Measurements from ENCODE around the gene LDB3.
A peak's percentile ranks its signal among the peaks of the same experiment; 100 is the strongest.
"Not testable (repeated sequence)": the region's sequence is repeated elsewhere in the genome, so short reads cannot be mapped to it uniquely, and the experiment has no call there.

The LDB3 gene

GRCh38 chr10:86668297-86669165, at the start of gene LDB3:
Gene LDB3, plus strand, starts transcription at chr10:86668511. Its CDS starts 181 bp downstream, at chr10:86668692.
- DNase-seq: peak; percentile 84

GRCh38 chr10:86628311-86628710, 40.0 kb upstream of the LDB3 start:
- no peak for DNase-seq

- no peak for DNase-seq
These were observed 38.2 kb upstream of the LDB3 start for GRCh38 chr10:86630079-86630478.

GRCh38 chr10:86632009-86632800, 36.1 kb upstream of the LDB3 start:
- DNase-seq: peak; percentile 74

- DNase-seq: no peak
These were observed 35.4 kb upstream of the LDB3 start for GRCh38 chr10:86632951-86633350.

GRCh38 chr10:86635402-86635801, 32.9 kb upstream of the LDB3 start:
- no peak for DNase-seq

- no peak for DNase-seq
These were observed 32.0 kb upstream of the LDB3 start for GRCh38 chr10:86636311-86636710.

- no peak for DNase-seq
These were observed 26.3 kb upstream of the LDB3 start for GRCh38 chr10:86642021-86642420.

- no peak for DNase-seq
These were observed 25.8 kb upstream of the LDB3 start for GRCh38 chr10:86642499-86642898.

- DNase-seq: no peak
These were observed 24.0 kb upstream of the LDB3 start for GRCh38 chr10:86644152-86644793.

- no peak for DNase-seq
These were observed 23.4 kb upstream of the LDB3 start for GRCh38 chr10:86644794-86645445.

- DNase-seq: not testable (repeated sequence)
These were observed 22.6 kb upstream of the LDB3 start for GRCh38 chr10:86645621-86646165.

GRCh38 chr10:86646532-86646931, 21.8 kb upstream of the LDB3 start:
- DNase-seq: no peak

GRCh38 chr10:86646933-86647332, 21.4 kb upstream of the LDB3 start:
- DNase-seq: no peak

GRCh38 chr10:86647773-86648703, 20.3 kb upstream of the LDB3 start:
- DNase-seq: no peak

GRCh38 chr10:86648704-86649427, 19.4 kb upstream of the LDB3 start:
- no peak for DNase-seq

- no peak for DNase-seq
These were observed 18.7 kb upstream of the LDB3 start for GRCh38 chr10:86649471-86650150.

- DNase-seq: no peak
These were observed 18.2 kb upstream of the LDB3 start for GRCh38 chr10:86650151-86650550.

- DNase-seq: no peak
These were observed 17.3 kb upstream of the LDB3 start for GRCh38 chr10:86651021-86651471.
